GM19023 (cell line): ENCODE measurements around the gene RNF152.

Experiments used
- ATAC-seq: cut with Tn5 transposase; IDR thresholded peaks from one replicate; pipeline ENCODE4 v1.9.1; 2021; ENCODE audit warnings: mild to moderate bottlenecking, moderate library complexity; ENCODE audit not compliant: unreplicated experiment

RNF152 gene

DNA sequence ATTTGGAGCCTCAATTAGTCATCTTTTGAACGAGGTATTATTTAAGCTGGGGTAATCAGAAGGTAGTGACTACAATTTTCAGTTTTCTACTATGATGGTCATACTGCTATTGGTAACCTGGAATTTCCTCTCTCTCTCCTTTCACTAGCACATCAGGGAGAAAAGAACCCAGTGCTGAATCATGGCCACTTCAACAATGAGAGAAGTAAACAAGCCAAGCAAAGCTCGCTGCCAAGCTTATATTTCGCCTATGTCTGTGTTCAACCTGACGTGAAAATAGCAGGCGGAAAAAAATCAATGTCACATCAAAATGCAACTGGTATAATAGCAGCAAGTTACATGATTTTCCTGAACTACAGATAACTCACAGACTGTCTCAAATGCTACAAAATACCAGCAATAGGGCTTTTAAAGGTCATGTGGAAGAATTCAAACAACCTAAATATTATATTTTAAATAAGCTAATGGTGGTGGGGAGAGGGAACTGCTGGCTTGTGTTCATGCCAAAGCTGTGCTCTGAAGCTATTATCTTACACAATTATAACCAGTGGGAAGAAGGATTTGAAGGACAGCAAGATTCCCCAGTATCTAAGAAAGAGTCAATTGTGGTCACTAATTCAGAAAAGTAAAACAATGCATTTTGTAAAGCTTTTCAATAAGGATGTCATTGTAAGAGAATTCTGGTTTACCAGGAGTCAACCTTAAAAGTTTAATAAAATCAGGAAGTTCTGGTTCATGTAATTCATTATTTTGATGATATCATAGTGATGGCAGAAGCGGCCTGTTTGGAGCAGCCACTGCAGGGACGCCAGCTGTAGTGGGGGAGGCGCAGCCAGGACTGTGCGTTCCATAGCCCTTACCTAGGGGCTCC lies 38.0 kb downstream of the RNF152 start:
- no peak for ATAC-seq

DNA sequence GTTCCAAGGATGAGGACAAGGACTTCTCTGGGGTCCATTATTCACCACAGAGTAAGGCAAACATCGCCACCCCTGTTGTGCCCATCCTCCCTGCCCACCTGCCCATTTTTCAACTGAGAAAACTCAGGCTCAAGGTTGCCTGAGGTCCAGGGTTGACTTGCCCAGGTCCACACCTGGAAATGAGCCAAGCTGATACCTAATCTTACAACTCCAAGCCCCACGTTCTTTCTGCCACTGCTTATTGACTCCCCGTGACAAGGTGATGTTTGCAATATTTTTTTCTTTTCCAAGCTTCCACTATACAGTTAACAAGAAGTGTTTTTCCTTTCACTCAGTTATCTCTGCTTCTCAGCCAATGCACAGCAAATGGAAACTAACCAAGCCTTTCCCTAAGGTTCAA lies 39.0 kb downstream of the RNF152 start:
- no peak for ATAC-seq

DNA sequence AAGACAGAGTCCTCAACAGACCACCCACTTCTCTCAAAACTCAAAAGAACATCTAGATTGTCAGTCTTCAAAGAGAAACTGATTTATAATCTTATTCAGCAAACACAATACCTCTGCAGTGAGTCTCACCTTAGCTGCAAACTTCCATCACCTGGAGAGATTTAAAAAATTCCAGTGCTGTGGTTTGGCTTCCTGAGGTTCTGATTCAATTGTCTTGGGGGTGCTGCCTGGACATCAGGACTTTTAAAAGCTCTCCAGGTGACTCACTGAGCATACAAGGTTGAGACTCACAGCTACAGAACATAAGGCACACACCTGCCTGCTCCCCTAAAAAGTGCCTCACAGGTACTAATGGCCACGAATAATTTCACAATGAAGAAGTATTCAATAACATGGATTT lies 40.3 kb downstream of the RNF152 start:
- no peak for ATAC-seq

GRCh38 chr18:61851940-61852451 lies 40.8 kb downstream of the RNF152 start:
- ATAC-seq: no peak

DNA sequence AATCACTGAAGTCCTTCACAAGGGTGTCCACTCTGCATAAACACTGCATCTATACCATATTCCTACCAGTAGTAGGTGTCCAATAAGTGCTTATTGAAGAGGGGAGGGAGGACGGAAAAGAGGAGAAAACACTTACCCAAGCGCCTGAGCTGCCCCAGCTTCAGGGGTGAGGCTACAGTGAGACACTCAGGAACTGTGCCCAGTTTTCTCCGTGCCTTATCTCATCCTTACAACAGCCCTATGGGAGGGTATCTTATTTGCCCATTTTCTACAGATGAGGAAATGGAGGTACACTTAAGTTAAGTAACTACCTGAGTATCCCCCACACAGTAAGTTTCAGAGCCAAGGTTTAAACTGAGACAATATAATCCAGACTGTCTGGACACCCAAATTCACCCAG lies 41.5 kb downstream of the RNF152 start:
- ATAC-seq: no peak

DNA sequence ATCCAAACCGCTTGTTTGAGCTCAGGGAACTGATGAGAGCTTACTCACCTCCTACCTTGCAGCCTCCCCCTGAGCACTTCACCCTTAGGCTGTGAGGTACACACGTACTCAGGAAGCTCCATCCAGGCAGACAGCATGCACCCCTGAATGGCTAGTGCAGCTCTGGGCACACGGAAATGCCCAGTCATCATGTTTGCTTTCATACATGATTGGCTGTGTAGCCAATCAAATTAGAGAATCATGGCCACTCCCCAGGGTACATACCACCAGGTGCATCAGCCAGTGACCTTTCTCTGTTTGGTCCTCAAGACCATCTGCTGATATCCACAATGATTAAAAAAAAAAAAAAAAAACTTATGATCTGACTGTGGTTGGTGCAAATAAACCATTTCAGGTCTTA lies 42.1 kb downstream of the RNF152 start:
- no peak for ATAC-seq

DNA sequence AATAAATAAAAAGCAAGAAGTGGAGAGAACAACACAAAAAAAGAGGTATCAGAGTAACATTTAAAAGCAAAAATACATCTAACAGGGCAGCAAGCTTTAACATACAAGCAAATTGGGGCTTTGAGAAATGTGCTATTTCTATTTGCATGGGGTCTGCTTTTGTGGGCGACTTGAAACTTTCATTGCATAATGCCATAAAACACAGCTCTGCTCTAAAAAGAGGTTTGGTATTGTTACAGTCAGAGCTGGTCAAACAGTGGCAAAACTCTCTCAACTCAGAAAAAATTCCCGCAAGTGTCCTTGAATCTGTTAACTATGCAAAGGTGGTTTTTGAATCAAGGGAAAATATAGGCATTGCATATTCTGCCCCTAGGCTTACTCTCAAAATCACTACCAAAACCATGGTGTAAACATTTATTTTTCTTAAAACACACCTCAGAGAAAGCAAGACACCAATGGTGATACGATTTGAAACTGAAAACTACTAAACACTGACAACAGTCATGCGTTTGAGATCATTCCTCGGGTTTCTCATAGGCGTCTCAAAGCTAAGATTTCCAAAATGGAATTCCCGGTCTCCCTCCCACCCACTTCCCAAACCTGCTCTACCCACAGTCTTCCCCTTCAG lies 45.5 kb downstream of the RNF152 start:
- no peak for ATAC-seq

DNA sequence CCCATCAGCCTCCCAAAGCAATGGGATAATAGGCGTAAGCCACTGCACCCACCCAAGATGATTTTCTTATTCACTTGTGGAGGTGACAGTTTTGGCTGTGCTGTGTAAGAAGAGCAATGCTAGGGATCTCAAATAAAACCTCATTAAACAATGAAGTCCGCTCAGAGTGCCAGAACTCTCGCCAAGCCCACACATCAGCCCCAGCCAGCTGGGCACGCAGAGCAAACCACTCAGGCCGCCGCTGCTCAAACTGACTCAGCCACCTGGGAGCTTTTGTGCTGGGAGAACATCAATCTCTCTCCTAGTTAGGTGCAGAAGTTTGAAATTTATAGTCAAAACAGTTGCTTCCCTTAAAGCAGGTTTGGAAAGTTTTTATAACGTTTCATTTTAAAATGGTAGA lies 47.6 kb downstream of the RNF152 start:
- no peak for ATAC-seq

DNA sequence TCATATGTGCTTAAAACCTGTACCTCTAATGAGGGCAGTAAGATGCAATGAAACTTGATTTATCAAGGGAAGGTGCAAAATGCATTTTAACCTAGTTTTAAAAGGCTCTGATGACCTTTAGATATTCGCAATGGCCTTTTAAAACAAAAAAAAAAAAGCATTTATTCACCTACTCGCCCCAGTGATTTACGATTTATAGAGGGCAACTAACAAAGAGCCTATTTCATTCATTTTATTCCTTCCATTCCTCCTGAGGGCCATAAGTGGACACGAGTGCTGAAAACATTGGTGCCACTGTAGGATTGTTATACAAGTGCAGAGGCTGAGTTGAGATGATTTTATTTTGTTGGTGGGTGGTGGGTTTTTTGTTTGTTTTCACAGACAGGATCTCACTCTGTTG lies 48.1 kb downstream of the RNF152 start:
- ATAC-seq: no peak

DNA sequence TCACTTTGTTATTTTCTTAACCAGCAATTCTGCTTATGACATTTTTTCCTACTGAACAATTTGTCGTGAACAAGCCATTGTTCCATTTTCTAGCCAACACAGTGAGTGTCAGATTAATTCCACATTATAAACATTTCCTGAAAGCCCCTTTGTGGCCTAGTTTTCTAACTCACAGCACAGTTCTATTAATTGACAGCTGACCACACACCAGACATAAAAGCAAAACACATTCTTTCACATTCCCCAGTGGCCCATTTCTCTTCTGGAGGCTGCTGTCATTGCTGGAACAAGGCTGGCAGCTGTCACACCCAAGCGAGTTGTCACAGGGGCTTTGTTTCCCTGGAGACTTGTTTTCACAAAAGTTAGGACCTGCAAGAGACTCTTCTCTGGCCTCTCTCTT lies 50.7 kb downstream of the RNF152 start:
- ATAC-seq: no peak

DNA sequence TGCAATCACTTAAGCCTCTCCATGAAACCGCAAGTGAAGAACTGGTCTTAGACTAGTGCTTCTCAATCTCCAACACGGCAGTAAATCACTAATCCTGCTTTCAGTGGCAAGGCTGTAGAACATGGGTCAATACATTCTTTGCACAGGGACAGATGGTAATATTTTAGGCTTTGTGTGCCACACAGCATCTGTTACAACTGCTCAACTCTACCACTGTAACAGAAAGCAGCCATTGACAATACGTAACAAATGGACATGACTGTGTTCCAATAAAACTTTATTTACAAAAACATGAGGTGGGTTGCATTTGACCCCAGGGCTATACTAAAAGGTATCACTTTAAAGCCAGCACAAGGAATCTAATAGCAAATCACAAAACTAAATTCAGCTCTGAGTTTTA lies 51.1 kb downstream of the RNF152 start:
- ATAC-seq: no peak

- ATAC-seq: no peak
Measured at GRCh38 chr18:61840324-61840723, 52.5 kb downstream of the RNF152 start.

DNA sequence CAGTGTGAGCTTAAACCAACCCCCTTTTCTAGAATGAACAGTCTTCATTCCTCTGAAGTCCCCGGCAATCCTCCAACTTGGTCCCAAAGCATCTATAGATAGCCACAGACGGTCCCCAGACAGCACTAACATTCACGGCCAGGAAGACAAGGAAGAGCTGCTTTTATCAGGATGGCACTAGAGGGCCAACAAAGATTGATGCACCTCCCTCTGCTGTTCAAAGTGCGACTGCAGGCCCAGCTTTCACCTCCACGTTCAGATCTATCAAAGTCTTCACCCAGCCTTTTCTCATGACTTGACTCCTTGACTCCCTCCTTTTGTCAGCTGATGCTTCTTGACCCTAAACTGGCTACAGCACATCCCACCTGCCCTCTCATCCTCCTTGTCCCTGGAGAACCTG lies 54.3 kb downstream of the RNF152 start:
- ATAC-seq: no peak

DNA sequence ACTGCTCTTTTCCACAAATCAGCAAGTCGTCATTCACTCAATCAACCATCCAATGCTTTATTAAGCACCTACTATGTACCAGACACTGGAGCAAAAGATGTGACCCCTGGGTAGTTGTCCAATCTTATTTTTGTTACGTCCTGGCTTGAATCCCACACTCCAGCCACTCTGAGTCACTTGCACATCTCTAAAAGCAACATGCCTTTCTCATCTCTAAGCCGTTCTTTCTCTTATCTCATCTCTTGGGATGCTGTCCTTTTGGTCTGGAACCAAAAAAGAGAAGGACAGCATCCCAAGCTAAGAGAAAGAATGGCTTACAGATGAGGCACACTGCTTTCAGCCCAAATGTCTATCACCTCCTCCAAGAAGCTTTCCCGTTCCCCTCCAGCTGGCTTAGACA lies 58.8 kb downstream of the RNF152 start:
- ATAC-seq: no peak

DNA sequence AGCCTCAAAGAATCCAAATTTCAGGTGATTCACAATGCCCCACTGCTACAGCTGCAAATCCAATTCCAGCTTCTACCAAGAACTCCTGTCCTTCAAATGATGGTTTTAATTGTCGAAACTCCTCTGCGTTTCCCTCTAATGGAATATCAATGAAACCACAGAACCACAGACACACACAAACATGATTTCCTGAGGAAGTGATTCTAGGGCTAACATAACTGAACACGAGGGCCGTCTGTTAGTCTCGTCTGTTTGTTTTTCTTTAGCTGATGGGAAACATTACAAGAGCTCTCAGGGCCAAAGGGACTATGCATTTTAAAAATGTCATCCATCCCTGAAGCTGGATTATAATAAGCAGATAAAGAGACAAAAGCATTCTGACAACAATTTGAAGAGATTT lies 59.4 kb downstream of the RNF152 start:
- no peak for ATAC-seq

DNA sequence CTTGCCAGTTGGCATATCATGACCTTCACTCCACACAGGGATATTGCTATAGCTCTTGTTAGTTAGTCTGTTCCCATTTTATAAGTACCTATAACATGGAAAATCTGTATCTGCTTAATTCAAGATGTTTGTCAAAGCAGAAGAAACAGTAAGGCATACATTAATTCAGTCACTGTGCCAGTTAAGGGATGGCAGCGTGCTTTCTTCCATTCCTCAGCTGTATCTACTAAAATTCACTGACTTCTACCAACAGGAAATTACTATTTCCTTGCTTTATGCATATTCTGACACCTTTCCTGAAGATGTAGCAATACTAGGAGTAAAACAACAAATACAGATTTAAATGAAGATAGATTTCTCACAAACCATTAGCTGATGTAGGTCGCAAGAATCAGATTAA lies 59.9 kb downstream of the RNF152 start:
- no peak for ATAC-seq

GRCh38 chr18:61831071-61831470 lies 61.7 kb downstream of the RNF152 start:
- ATAC-seq: no peak

DNA sequence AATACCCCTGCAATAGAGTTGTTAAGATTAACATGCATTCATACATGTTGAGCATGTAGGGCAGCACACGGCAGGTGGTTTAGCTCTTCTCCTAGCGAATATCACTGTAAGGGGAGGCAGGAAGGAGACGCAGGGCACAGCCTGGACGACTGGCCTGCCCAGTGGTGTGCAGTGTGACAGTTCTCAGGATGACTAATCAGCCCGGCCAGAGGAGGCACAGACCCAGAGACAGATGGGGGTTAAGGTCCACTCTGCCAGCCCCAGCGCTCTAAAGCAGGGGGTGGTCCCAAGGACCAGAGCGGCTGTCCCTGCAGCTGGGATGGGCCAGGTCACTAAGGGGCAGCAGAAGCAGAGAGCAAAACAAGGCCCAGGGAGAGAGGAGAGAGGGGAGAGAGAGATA lies 63.7 kb downstream of the RNF152 start:
- no peak for ATAC-seq

GRCh38 chr18:61827591-61827990 lies 65.2 kb downstream of the RNF152 start:
- ATAC-seq: no peak

DNA sequence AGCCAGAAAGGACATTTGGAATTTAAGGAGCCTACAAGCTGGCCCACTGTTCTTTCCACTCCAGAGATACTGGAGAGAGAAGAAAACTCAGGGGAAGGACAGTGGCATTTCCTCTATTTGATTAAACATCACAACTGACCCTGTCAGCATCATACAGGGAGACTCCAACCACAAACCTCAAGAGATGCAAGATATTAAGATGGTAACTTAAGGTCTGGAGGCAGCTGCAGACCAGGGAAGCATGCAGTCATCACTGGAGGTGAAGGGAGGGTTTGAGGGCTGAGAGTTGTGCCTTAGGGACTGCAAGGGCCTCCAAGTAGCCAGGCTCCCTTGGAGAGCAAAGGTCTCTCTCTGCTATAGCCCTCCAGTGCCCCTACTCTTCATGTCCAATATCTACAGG lies 67.4 kb downstream of the RNF152 start:
- ATAC-seq: no peak

DNA sequence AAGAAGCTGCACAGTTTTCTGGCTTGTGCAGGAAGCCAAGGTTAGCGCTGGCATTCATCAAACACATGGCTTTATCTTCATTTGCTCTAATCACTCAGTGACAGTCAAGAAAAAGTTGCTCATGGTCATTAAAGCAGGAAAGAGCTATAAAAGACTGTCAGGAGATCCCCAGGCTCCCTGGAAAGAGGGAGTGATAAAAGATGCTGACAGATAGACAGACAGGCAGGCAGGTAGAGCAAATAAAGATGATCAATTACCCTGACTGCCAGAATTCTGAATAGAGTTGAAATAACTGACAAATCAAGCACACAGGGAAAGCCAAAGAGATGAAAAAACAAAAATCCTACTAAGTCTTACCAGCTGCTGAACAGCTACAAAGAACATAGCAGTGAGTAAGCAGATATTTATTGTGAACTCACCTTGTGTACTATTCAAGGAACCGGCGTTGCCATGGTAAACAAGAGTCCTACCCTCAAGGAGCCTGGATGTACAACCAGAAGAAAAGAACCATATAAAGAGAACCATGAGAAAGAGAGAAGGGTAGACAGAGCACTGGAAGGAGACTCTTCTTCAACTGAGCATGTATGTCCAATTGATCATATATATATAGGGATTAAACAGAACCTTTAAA lies 68.0 kb downstream of the RNF152 start:
- no peak for ATAC-seq

DNA sequence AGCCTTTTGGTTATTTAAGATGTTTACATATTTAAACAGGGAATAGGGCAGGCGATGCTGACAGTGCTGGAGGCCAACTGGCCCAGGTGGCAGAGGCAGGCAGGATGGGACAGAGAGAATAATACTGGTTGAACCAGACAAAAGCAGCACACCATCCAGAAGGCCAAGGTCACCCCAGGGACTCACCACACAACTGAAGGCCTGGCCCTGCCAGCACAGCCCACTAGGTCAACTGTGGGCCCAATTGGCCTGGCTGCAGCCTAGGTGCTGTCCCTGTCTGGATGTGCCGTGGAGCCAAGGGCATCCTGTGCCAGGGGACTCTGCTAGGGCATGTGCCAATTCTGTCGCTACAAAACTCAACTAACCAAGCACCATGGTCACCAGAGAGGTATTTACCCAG lies 69.2 kb downstream of the RNF152 start:
- ATAC-seq: no peak
